GM12865 (cell line): ENCODE results near the gene GALP.

Source experiments
- DNase-seq: peaks from one replicate; pipeline ENCODE4 v3.0.0; 2010; ENCODE audit warnings: low read depth
- H3K4me3 ChIP-seq: 2 replicates; pipeline ENCODE4 v1.5.1; 2011; ENCODE audit warnings: mild to moderate bottlenecking, low read depth, low read length, control low read depth
- TF ChIP-seq, protein P1 (sequence below): IDR thresholded peaks from 2 replicates; pipeline ENCODE4 v1.5.1; 2011; ENCODE audit warnings: low read length, control low read depth, low read depth, inconsistent platforms; ENCODE audit not compliant: insufficient read depth; ENCODE audit errors: missing control alignments

The GALP gene

DNA sequence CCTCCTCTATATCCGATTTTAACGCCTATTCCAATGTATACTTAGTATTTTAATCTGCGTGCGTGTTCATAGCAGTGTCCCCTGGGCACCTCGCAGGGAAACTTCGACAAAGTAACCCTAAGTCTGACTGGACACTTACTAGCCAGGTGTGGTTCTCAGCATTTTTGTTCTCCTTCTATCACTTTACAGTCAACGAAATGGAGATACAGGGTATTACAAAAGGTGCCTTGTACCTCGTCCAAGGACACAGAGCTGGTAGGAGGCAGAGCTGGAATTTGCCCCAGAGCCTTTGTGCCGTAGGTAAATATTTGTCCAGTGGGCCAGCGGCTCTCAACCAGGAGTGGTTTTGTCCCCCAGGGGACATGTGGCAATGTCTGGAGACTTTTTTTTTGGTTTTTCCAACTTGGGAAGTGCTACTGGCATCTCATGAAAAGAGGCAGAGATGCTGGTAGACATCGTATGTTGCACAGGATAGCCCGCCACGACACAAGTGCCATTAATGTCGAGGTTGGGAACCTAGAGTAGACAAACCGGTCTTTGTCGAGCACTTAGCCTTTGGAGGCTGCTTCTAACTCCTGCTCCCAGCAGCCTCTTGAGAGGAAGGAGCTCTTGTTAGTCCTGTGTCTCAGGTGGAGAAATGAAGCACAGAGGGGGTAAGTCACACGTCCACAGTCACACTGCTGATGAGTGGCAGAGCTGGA, 33.6 kb upstream of the GALP start:
- no peak for DNase-seq
- peak overlapping the region; percentile 72 for H3K4me3 ChIP-seq
- TF ChIP-seq, protein P1, sequence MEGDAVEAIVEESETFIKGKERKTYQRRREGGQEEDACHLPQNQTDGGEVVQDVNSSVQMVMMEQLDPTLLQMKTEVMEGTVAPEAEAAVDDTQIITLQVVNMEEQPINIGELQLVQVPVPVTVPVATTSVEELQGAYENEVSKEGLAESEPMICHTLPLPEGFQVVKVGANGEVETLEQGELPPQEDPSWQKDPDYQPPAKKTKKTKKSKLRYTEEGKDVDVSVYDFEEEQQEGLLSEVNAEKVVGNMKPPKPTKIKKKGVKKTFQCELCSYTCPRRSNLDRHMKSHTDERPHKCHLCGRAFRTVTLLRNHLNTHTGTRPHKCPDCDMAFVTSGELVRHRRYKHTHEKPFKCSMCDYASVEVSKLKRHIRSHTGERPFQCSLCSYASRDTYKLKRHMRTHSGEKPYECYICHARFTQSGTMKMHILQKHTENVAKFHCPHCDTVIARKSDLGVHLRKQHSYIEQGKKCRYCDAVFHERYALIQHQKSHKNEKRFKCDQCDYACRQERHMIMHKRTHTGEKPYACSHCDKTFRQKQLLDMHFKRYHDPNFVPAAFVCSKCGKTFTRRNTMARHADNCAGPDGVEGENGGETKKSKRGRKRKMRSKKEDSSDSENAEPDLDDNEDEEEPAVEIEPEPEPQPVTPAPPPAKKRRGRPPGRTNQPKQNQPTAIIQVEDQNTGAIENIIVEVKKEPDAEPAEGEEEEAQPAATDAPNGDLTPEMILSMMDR: no peak

- TF ChIP-seq, protein P1: no peak
- DNase-seq: no peak
- H3K4me3 ChIP-seq: no peak overlapping the region
Observed at GRCh38 chr19:56142897-56143434, 32.8 kb upstream of the GALP start.

DNA sequence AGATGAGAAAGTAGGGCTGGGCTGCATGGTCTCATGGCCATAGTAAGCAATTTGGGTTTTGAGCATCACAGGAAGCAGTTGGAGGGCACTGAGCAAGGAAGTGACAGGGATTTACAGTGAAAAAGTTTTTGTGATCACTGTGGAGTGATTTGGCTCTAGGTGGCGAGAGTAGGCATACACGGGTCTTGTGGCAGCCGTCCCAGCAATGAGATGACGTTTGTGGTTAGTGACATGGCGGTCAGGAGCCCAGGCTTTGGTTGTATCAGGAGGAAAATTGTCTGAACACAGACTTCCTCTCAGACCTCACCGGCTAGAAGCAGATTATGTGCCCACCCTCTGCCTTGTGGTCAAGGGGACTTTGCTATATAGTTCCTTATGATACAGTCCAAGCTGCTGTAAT, 31.4 kb upstream of the GALP start:
- no peak for DNase-seq
- TF ChIP-seq, protein P1: no peak
- no peak overlapping the region for H3K4me3 ChIP-seq

- H3K4me3 ChIP-seq: no peak overlapping the region
- DNase-seq: no peak
- TF ChIP-seq, protein P1: no peak
Observed at GRCh38 chr19:56144831-56145230, 31.0 kb upstream of the GALP start.

DNA sequence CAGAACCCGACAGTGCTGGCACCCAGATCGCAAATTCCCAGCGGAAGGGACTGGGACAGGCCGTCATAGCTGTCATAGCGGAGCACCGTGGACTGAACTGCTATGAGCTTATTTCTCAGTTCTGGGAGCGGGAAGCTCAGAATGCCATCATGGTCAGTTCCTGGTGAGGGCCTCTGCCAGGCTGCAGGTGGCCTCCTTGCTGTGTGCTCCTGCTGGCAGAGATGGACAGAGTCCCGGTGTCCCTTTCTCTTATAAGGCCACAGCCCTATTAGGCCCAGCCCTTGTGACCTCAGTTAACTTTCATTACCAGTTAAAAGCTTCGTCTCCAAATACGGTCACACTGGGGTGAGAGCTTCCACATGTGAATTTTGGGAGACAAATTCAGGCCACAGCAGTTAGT, 30.1 kb upstream of the GALP start:
- TF ChIP-seq, protein P1: no peak
- H3K4me3 ChIP-seq: no peak overlapping the region

GRCh38 chr19:56146904-56147303, 28.9 kb upstream of the GALP start:
- no peak for DNase-seq
- TF ChIP-seq, protein P1: no peak
- no peak overlapping the region for H3K4me3 ChIP-seq

More for the DNA sequence above, 30.1 kb upstream of the GALP start:
- no peak for DNase-seq

- DNase-seq: no peak
- TF ChIP-seq, protein P1: no peak
- no peak overlapping the region for H3K4me3 ChIP-seq
Observed at GRCh38 chr19:56147307-56147706, 28.5 kb upstream of the GALP start.
